C4-2B (cell line): ENCODE measurements around the gene ST7L.

ENCODE experiments used
- ZFX ChIP-seq: fragments of 450-650 bp; IDR thresholded peaks from 2 replicates; pipeline ENCODE4 v1.6.1; 2017
- TF ChIP-seq, protein P1 (sequence below): fragments of 450-650 bp; conservative IDR thresholded peaks from 2 replicates; pipeline ENCODE4 v1.5.1; 2017; ENCODE audit warnings: mild to moderate bottlenecking

DNA sequence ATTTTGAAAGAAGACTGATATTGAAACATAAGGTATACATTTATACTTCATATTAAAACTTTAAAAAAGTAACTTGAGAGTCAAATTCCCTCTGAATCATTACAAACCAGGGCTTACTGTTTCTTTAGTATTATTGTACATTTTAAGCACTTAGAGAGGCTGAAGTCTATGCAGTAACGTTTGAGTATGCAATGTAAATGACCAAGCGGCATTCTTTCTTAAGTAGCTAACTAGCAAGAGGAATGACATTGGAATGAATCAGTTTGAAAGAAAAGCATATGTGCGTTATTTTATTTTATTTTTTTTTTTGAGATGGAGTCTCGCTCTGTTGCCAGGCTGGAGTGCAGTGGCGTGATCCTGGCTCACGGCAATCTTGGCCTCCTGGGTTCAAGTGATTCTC lies 85.9 kb downstream of the ST7L start:
- TF ChIP-seq, protein P1, sequence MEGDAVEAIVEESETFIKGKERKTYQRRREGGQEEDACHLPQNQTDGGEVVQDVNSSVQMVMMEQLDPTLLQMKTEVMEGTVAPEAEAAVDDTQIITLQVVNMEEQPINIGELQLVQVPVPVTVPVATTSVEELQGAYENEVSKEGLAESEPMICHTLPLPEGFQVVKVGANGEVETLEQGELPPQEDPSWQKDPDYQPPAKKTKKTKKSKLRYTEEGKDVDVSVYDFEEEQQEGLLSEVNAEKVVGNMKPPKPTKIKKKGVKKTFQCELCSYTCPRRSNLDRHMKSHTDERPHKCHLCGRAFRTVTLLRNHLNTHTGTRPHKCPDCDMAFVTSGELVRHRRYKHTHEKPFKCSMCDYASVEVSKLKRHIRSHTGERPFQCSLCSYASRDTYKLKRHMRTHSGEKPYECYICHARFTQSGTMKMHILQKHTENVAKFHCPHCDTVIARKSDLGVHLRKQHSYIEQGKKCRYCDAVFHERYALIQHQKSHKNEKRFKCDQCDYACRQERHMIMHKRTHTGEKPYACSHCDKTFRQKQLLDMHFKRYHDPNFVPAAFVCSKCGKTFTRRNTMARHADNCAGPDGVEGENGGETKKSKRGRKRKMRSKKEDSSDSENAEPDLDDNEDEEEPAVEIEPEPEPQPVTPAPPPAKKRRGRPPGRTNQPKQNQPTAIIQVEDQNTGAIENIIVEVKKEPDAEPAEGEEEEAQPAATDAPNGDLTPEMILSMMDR, result no peak
- no peak for TF ChIP-seq ZFX
